Embryonic facial prominence (tissue), 1 donor: ENCODE results near the gene AP1S3.
"Not testable (repeated sequence)": the region's sequence is repeated elsewhere in the genome, so short reads cannot be mapped to it uniquely, and the experiment has no call there.

ENCODE experiments used
- DNase-seq: peaks from one replicate; pipeline ENCODE4 v3.0.0-alpha.2; 2016; ENCODE audit errors: extremely low spot score

AP1S3 gene

DNA sequence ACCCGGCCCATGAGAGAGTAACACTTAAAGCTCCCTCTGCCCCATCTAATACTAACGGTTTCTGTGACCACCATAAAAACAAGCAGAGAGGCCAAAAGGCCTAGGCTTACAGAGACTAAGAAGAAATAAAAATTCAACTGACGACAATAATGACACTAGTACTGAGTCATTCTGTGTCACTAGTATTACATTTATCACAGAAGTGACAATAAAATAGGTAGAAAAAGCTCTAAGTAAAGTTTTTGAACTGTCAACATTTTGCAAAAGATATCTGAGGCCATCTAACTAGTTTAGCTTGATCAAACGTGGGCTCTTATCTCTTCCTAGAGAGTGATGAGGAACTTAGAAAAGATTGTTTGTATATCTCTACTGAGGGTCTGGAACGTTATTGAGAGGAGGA, 35.6 kb downstream of the AP1S3 start:
- DNase-seq, result no peak

- DNase-seq, result no peak
Measured at GRCh38 chr2:223800908-223801307, 36.5 kb downstream of the AP1S3 start.

- DNase-seq, result no peak
Measured at GRCh38 chr2:223797811-223798721, 39.3 kb downstream of the AP1S3 start.

DNA sequence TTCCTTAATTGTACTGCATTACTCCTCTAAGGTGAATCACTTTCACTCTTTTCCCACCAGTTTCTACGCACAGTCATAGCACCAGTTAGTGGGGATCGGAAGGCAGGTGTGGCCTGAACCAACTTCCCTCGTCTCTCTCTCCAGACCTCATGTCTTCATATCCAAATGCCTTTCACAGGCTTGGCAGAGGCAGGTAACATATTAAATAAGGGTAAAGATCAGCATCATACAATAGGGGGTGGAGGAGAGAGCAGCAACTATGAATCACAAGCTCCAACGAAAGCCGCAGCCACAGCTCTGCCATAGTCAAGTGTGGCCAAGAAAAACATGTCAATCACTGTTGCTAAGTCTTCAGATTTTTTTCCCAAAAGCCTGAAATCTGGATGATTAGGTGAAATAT, 40.3 kb downstream of the AP1S3 start:
- DNase-seq, result no peak

DNA sequence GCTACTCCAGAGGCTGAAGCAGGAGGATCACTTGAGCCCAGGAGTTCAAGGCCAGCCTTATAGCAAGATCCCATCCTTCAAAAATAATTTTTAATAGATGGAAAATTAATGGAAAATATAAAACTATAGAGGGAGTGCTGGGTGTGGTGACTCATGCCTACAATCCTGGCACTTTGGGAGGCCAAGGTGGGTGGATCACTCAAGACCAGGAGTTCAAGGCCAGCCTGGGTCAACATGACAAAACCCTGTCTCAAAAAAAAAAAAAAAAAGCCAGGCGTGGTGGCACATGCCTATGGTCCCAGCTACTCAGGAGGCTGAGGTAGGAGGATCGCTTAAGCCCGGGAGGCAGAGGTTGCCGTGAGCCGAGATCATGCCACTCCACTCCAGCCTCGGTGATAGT, 48.0 kb downstream of the AP1S3 start:
- no peak for DNase-seq

GRCh38 chr2:223788826-223789225, 48.6 kb downstream of the AP1S3 start:
- no peak for DNase-seq

DNA sequence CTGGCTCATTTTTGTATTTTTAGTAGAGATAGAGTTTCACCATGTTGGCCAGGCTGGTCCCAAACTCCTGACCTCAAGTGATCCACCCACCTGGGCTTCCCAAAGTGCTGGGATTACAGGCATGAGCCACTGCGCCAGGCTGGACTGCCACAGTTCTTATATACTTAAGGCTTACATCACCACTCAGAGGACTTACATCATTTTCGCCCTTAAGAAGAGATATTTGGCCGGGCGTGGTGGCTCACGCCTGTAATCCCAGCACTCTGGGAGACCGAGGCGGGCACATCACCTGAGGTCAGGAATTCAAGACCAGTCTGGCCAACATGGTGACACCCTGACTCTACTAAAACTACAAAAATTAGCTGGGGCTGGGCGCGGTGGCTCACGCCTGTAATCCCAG, 49.3 kb downstream of the AP1S3 start:
- not testable (repeated sequence) for DNase-seq

DNA sequence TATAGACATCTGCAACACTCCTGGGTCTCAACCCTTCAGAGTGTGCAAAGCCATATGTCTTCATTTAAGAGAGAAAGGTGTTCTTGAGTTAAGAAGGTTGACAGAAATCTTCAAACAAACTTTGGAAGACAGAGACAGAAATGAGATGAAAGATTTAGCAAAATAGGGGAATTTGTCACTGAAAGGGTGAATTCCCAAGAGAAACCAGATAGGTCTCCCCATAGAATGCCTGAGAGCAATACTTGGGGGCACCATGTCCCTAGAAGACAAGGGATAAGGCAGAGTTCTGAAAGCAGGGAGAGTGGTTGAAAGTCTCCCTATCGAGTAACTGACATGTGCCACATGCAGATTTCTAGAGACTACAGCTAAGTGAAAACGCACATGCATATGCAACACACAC, 50.0 kb downstream of the AP1S3 start:
- DNase-seq, result no peak

GRCh38 chr2:223786943-223787342, 50.4 kb downstream of the AP1S3 start:
- DNase-seq, result no peak

DNA sequence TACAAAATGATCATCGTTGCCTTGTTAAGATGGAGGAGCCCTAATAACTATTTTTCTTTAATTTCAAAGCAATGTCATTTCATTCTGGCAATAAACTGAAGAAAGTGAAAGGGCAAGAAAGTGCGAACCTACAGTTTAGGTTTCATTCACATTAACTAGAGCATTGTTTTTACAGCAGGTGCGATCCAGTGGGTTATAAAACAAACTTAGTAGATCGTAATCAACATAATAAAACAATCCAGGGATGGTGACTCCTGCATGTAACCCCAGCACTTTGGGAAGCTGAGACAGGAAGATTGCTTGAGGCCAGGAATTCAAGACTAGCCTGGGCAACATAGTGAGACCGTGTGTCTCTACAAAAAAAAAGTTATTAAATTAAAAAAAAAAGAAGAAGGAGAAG, 51.1 kb downstream of the AP1S3 start:
- no peak for DNase-seq

GRCh38 chr2:223784221-223784772, 53.1 kb downstream of the AP1S3 start:
- DNase-seq, result no peak

DNA sequence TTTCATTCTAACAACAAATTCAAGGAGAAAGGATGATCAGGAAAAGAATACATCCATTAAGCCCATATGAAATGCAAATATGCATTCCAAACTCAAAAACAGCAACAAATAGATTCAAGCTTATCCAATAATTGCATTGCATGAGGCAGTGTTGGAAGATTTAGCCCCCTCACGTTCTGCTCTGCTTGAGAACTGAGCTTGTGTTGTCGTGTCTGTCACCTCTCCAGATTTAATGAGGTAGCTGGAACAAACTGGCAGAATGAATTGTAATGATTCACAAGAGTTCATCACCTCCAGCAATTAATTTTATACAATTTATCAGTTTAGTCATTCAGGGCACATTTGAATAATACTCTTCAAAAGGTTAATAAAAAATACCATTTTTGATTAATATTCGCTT, 54.8 kb downstream of the AP1S3 start:
- no peak for DNase-seq

DNA sequence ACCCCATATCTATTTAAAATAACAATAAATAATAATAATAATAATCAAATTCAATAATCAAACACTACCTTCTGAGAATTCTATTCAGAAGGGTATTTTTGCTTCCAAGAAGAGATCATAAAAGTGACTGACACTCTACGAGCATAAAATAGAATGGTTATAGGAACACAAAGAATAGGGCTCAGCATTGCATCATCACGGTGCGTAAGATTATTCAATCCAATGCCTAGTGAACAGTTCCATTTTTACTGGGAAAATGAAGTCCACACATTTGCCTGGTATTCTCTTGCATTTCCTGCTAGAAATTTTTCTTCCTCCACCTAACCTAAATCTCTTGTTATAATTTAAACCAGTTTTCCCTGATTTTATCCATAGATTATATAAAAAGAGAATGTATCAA, 55.8 kb downstream of the AP1S3 start:
- DNase-seq, result no peak

DNA sequence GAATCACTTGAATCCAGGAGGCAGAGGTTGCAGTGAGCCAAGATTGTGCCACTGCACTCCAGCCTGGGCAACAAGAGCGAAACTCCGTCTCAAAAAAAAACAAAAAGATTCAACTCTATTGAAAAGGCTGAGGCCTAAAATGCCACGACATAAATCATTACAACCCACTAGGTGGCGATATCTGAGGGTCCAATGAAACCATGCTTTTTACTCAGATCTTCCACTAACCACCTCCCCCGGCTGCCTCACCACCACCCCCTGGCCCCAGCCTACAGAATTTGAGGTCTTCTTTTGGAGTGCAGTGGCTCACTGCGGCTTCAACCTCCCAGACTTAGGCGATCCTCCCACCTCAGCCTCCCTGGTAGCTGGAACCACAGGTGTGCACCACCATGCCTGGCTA, 57.5 kb downstream of the AP1S3 start:
- DNase-seq, result no peak

- no peak for DNase-seq
Measured at GRCh38 chr2:223774193-223774592, 63.2 kb downstream of the AP1S3 start.

DNA sequence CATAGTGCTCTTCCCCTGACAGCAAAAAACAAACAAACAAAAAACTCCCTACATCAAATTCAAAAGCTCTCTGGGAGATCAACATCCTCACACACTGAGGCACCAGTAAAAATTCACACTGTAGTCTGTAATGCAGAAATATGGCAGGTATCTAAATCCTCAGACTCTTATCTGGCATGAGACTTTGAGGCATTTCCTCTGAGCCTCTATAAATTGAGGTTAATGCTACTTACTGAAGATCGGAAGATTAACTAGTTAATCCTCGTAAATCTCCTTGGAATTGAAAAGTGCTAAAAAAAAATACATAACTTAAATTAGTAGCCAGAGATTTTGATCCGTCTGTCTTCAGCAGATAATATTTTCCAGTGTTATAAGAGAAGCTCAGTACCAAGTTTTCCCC, 65.0 kb downstream of the AP1S3 start:
- no peak for DNase-seq

GRCh38 chr2:223771475-223771874, 65.9 kb downstream of the AP1S3 start:
- DNase-seq, result no peak

DNA sequence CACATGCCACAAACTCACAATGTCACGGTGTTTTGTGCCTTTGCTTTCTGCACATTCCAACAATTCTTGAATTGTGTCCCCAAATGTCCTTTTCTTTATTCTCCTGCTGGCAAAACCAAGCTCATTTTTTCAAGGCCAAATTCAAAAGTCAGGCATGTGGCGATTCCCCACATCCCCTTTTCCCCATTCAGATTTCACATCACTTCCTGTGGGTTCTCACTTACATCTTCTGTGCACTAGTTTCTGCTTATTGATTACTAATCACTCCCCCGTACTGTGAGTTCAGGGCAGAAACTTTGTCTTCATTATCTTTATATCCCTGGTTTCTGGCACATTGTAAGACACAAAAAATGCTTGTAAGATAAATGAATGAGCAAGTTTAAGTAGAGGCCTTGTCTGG, 69.2 kb downstream of the AP1S3 start:
- no peak for DNase-seq

DNA sequence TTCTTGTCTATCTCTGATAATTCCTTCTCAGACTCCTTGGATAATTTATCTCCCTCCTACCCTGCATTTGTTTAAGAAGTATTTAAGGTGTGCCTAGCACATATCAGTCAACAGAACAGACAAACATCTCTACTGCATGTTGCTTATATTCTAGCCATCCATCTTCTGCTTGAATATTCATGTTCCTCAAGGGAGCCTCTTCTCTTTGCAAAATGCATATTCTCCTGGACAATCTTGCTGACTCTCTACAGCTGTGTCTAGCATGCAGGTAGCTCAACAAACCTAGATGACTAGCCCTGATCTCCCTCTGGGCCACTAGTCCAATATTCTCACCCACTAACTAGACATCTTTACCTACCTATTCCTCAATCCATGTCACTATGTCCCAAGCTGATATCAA, 70.0 kb downstream of the AP1S3 start:
- DNase-seq, result no peak

DNA sequence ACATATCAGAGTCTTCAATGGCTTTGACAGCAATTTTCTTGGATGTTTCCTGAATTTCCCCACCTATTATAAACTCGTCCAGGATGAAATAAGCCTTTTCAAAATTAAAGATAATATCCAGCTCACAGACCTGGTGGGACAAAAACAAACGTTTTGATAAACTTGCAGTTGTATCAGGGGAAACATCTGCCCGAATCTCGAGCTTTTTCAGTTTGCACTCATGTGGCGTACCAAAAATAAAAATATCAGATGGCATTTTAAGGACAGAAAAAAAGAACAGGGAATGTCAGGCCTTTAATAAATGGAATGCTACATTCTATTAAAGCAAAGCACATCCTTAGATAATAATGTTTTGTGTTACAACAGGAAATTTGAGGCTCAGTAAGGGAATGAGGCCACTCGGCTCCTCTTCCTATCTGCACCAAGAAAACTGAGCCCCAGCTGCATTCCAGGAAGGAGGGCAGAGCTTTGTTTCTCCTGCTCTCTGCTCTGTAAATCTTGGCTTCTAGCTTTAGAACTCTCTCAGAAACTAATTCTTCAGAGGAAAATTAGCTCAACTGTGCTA, 72.1 kb downstream of the AP1S3 start:
- no peak for DNase-seq

DNA sequence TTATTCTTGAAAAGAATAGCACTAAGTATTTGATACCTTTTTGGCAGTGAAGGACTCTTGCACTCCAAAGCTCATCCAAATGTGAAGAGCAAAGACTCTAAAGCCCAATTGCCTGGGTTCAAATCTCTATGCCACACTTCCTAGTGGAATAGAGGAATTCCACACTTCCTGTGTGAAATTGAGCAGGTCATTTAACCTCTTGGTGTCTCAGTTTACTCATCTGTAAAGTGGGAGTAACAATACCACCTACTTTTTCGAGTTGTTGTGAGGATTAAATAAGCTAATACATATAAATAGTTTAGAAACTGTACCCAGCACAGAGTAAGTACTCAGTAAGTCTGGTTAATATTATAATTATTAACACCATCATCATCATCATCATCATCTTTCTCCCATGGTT, 72.6 kb downstream of the AP1S3 start:
- DNase-seq, result no peak

DNA sequence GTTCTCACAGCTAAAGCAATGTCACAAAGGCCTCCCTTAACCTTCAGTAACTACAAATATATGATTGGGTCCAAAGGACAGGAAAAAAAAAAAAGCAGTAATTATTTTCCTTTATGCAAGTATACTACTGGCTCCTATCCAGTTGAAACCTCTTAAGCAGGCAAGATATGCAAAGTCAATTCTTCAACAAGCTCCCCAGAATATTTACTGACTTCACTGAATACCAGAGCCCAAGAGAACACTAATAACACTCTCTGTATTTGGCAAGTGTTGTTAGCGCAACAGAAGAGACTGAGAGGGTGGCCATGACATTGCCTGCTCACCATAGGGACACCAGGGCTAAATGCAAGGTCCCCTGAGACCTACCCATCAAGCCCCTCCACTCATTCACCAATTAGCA, 74.5 kb downstream of the AP1S3 start:
- no peak for DNase-seq

DNA sequence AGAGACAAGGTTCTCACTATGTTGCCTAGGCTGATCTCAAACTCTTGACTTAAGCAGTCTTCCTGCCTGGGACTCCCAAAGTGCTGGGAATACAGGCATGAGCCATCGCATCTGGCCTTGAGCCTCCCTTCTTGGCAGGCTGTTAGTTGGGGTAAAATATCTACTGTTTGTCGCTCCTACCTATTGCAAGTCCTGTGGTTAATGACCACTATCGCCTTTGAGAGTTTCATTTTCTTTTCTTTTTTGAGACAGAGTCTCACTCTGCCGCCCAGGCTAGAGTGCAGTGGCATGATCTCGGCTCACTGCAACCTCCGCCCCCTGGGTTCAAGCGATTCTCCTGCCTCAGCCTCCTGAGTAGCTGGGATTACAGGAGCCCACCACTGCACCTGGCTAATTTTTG, 75.6 kb downstream of the AP1S3 start:
- not testable (repeated sequence) for DNase-seq
